Measurements from ENCODE around the gene RAD23A.

- TF ChIP-seq SPI1 (IDR thresholded peaks at IDR 0.05; ENCODE audit: borderline replicate concordance, low read depth, low read length) (no peak), CTBP1 (IDR thresholded peaks at IDR 0.05; ENCODE audit: borderline replicate concordance) (no peak), MAX (CRISPR knock-in tag; IDR thresholded peaks at IDR 0.05) (no peak), RUNX1 (IDR thresholded peaks at IDR 0.05; ENCODE audit: low read depth) (no peak), ZFX (CRISPR knock-in tag; IDR thresholded peaks at IDR 0.05) (no peak), SMAD4 (CRISPR knock-in tag; conservative IDR thresholded peaks at IDR 0.05) (no peak)
Observed at GRCh38 chr19:12913851-12914690, 31.6 kb upstream of the RAD23A start.

Data from K562 (cell line).